CD14-positive monocyte (primary cell): ENCODE measurements around the gene LGALS1. TPM values are rescaled to one million over a fixed set of nuclear protein-coding genes. Genes with fewer than 3 reads are reported as not detected.

Source experiments
- DNase-seq, 3 donors: peaks; one replicate each; pipeline ENCODE4 v3.0.0-alpha.2; 2011 to 2022
- H2AFZ ChIP-seq: 2 replicates; pipeline ENCODE4 v1.6.0; 2012; ENCODE audit warnings: mild to moderate bottlenecking, low read depth, low read length, inconsistent platforms; ENCODE audit not compliant: insufficient read depth, poor library complexity, severe bottlenecking
- H3K27ac ChIP-seq, 2 donors: 1 replicate in 1 of 2; 2 replicates in 1 of 2; pipeline ENCODE4 v1.5.1; 2012 to 2013; ENCODE audit warnings: low read length in 2 of 2, control low read depth in 1 of 2, inconsistent platforms in 1 of 2, low read depth in 1 of 2, mild to moderate bottlenecking in 1 of 2
- H3K27me3 ChIP-seq, 2 donors: one replicate each; pipeline versions ENCODE4 v1.6.0 to v1.6.1; 2011 to 2013; ENCODE audit warnings: low read length in 2 of 2; ENCODE audit not compliant: control insufficient read depth in 2 of 2, insufficient read depth in 2 of 2
- H3K36me3 ChIP-seq, 2 donors: replicated peaks in 1 of 2; 1 replicate in 1 of 2; 2 replicates in 1 of 2; pipeline versions ENCODE4 v1.5.1 to v1.6.1; 2012 to 2013; ENCODE audit warnings: low read length in 2 of 2, control low read depth in 1 of 2, inconsistent platforms in 1 of 2, mild to moderate bottlenecking in 1 of 2; ENCODE audit not compliant: insufficient read depth in 2 of 2, control insufficient read depth in 1 of 2
- H3K4me1 ChIP-seq, 2 donors: 1 replicate in 1 of 2; 2 replicates in 1 of 2; pipeline versions ENCODE4 v1.5.1 to v1.6.1; 2012 to 2013; ENCODE audit warnings: low read length in 2 of 2, control low read depth in 1 of 2, inconsistent platforms in 1 of 2, mild to moderate bottlenecking in 1 of 2, moderate library complexity in 1 of 2; ENCODE audit not compliant: insufficient read depth in 2 of 2, control insufficient read depth in 1 of 2
- H3K4me2 ChIP-seq: replicated peaks from 2 replicates; pipeline ENCODE3; 2012; ENCODE audit warnings: low read length, moderate library complexity, mild to moderate bottlenecking; ENCODE audit not compliant: poor library complexity, severe bottlenecking; ENCODE audit errors: extremely low read depth
- H3K4me3 ChIP-seq, 3 experiments: fragments of 200-600 bp in 1 of 3; sonication (generic) in 1 of 3; replicated peaks in 1 of 3; 1 replicate in 2 of 3; 2 replicates in 1 of 3; pipeline ENCODE4 v1.5.1; 2011 to 2013; ENCODE audit warnings: low read length in 3 of 3, mild to moderate bottlenecking in 3 of 3, control low read depth in 2 of 3, low read depth in 2 of 3, inconsistent platforms in 1 of 3, moderate library complexity in 1 of 3
- H3K79me2 ChIP-seq: 2 replicates; pipeline ENCODE4 v1.6.0; 2012; ENCODE audit warnings: mild to moderate bottlenecking, control low read depth, inconsistent platforms, low read length, moderate library complexity; ENCODE audit not compliant: insufficient read depth
- H3K9ac ChIP-seq: 2 replicates; pipeline ENCODE4 v1.6.0; 2017; ENCODE audit warnings: low read length, mild to moderate bottlenecking; ENCODE audit not compliant: insufficient read depth, poor library complexity, severe bottlenecking
- H3K9me3 ChIP-seq, 2 donors: replicated peaks in 1 of 2; 1 replicate in 1 of 2; 2 replicates in 1 of 2; pipeline versions ENCODE4 v1.5.1 to v1.6.1; 2012 to 2013; ENCODE audit warnings: low read length in 2 of 2, control low read depth in 1 of 2; ENCODE audit not compliant: control insufficient read depth in 1 of 2, insufficient read depth in 1 of 2
- H4K20me1 ChIP-seq: 2 replicates; pipeline ENCODE4 v1.6.0; 2012; ENCODE audit warnings: mild to moderate bottlenecking, low read length, control low read depth, moderate library complexity; ENCODE audit not compliant: insufficient read depth
- H3K27ac Mint-ChIP-seq, 7 donors: one replicate each; pipeline ENCODE4 v1.8.0; 2020; ENCODE audit warnings: mild to moderate bottlenecking in 7 of 7, mixed read lengths in 7 of 7, moderate library complexity in 6 of 7, inconsistent platforms in 2 of 7
- H3K27me3 Mint-ChIP-seq, 3 donors: one replicate each; pipeline ENCODE4 v1.8.0; 2021 to 2022; ENCODE audit warnings: low read depth in 3 of 3, mild to moderate bottlenecking in 3 of 3, mixed read lengths in 3 of 3, moderate library complexity in 3 of 3, inconsistent platforms in 1 of 3
- H3K36me3 Mint-ChIP-seq, 2 donors: one replicate each; pipeline ENCODE4 v1.8.0; 2020; ENCODE audit warnings: mixed read lengths in 2 of 2, inconsistent platforms in 1 of 2, mild to moderate bottlenecking in 1 of 2
- H3K4me1 Mint-ChIP-seq: one replicate; pipeline ENCODE4 v1.8.0; 2020; ENCODE audit warnings: mild to moderate bottlenecking, mixed read lengths
- H3K4me3 Mint-ChIP-seq, 2 donors: one replicate each; pipeline ENCODE4 v1.8.0; 2020; ENCODE audit warnings: mild to moderate bottlenecking in 2 of 2, mixed read lengths in 2 of 2, moderate library complexity in 1 of 2
- H3K9me3 Mint-ChIP-seq, 7 donors: one replicate each; pipeline ENCODE4 v1.8.0; 2020 to 2022; ENCODE audit warnings: mixed read lengths in 7 of 7, mild to moderate bottlenecking in 6 of 7, moderate library complexity in 6 of 7, inconsistent platforms in 2 of 7
- WGBS: methylation state at CpG from one replicate; pipeline ENCODE4 v1.1.5; 2013; ENCODE audit warnings: missing lambda C conversion rate; ENCODE audit not compliant: insufficient coverage; 5-methylcytosine and 5-hydroxymethylcytosine counted together
- intact Hi-C, 2 donors: fragments of 100-400 bp; cut with micrococcal nuclease; formaldehyde crosslinking; loops; one replicate each; pipeline versions ENCODE4 v1.15.0 to v1.15.1; 2023
- polyA plus RNA-seq, 3 donors: library from polyadenylated mRNA; depleted of rRNA in 1 of 3; unstranded in 2 of 3; stranded (reverse) in 1 of 3; fragments of 300-500 nt in 2 of 3; fragments of >200 nt in 1 of 3; fragmentation: Illumina TruSeq in 2 of 3; gene quantifications; 1 replicate in 2 of 3; 2 replicates in 1 of 3; pipeline ENCODE4 v1.2.3, GENCODE V29; 2012 to 2021
- TF ChIP-seq, protein P1 (sequence below): fragments of 200-600 bp; IDR thresholded peaks from one replicate; pipeline ENCODE4 v1.8.0; 2022; ENCODE audit warnings: antibody characterized with exemption, mild to moderate bottlenecking

The LGALS1 gene
- polyA plus RNA-seq, 3 donors: 1,719 to 2,320 (median 1,844) TPM

DNA sequence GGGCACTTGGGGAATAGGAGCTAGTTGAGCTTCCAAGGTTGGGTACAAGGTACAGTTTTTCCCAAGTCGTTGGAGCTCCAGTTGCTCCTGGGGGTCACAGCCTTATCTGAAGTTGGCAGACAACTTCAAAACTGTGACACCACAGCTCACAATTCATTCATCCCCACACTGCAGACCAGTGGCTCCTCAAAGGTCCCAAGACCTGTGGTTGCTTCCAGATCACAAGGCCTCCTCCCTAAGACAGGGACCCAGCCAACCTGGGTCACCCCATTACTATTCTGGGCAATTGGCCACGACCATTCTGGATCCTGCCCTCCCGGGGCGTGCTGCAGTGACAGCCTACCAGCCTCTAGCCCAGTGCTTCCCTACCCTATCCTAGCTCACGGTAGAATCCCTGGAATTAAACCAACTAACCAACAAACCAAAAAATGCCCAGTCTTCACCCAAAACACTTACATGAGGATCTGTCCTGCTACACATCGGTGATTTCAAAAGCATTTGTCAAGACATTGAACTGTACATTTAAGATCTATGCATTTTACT, 17.8 kb upstream of the LGALS1 start:
- H3K9ac ChIP-seq: no peak overlapping the region

More for the DNA sequence above, 17.8 kb upstream of the LGALS1 start:
- H4K20me1 ChIP-seq: peaks cover 65% of the 10 kb centered on the region
- peaks cover 21 to 31% of the 10 kb centered on the region in 2 donors for H3K36me3 ChIP-seq
- Mint-ChIP-seq H3K4me1 (peaks cover 44% of the 10 kb centered on the region), H3K27ac (peak overlapping the region; percentile 77 to 96 (median 95)), H3K36me3 (peaks cover 22 to 28% of the 10 kb centered on the region in 2 donors), H3K27me3 (peaks cover 0 to 4% (median 0%) of the 10 kb centered on the region in 3 donors), H3K4me3 (peak overlapping the region; percentile 82 to 88), H3K9me3 (peaks cover 0 to 2% (median 0%) of the 10 kb centered on the region in 7 donors)
- peak overlapping the region; percentile 6 to 70 (median 8) for H3K4me3 ChIP-seq
- H3K79me2 ChIP-seq: peaks cover 35% of the 10 kb centered on the region
- TF ChIP-seq, protein P1, sequence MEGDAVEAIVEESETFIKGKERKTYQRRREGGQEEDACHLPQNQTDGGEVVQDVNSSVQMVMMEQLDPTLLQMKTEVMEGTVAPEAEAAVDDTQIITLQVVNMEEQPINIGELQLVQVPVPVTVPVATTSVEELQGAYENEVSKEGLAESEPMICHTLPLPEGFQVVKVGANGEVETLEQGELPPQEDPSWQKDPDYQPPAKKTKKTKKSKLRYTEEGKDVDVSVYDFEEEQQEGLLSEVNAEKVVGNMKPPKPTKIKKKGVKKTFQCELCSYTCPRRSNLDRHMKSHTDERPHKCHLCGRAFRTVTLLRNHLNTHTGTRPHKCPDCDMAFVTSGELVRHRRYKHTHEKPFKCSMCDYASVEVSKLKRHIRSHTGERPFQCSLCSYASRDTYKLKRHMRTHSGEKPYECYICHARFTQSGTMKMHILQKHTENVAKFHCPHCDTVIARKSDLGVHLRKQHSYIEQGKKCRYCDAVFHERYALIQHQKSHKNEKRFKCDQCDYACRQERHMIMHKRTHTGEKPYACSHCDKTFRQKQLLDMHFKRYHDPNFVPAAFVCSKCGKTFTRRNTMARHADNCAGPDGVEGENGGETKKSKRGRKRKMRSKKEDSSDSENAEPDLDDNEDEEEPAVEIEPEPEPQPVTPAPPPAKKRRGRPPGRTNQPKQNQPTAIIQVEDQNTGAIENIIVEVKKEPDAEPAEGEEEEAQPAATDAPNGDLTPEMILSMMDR: no peak
- intact Hi-C loops: loop anchor here in 1 of 2 donors (2.0 kb wide), 1 partner anchor 19 kb away; no protein-coding TSS in a partner anchor
- peaks cover 42 to 51% of the 10 kb centered on the region in 2 donors for H3K4me1 ChIP-seq
- WGBS: 15% methylated on average over 4 of the region's 6 CpGs
- no peaks in the 10 kb centered on the region for H3K9me3 ChIP-seq
- no peaks in the 10 kb centered on the region for H3K27me3 ChIP-seq
- peak overlapping the region; percentile 75 for H2AFZ ChIP-seq
- peak overlapping the region; percentile 93 for H3K4me2 ChIP-seq
- peak overlapping the region; percentile 47 to 76 for H3K27ac ChIP-seq
- no peak for DNase-seq
